HepG2 (cell line): ENCODE data around the gene RAB30.

Experiments used
- CREM ChIP-seq, 2 experiments: sonication (generic) in 1 of 2; formaldehyde crosslinking in 1 of 2; IDR thresholded peaks; 2 replicates each; pipeline versions ENCODE4 v1.4.0 to v1.6.1; 2016 to 2020; ENCODE audit warnings: antibody characterized with exemption in 1 of 2, mild to moderate bottlenecking in 1 of 2, missing genetic modification reagents in 1 of 2
- CTCF ChIP-seq: sonication (generic); formaldehyde crosslinking; IDR thresholded peaks from 2 replicates; pipeline ENCODE4 v1.5.0; 2020; ENCODE audit warnings: mild to moderate bottlenecking, missing genetic modification reagents, moderate library complexity
- HOXA7 ChIP-seq: sonication (generic); formaldehyde crosslinking; IDR thresholded peaks from 2 replicates; pipeline ENCODE4 v1.8.1; 2022; ENCODE audit warnings: mild to moderate bottlenecking, missing genetic modification reagents, moderate library complexity

GRCh38 chr11:82992223-82992622, 79.5 kb downstream of the RAB30 start:
- no peak for TF ChIP-seq CTCF (CRISPR knock-in tag)
- TF ChIP-seq HOXA7, result no peak
- TF ChIP-seq CREM (IDR thresholded peaks at IDR 0.05), result no peak
- no peak for TF ChIP-seq CREM (CRISPR knock-in tag; IDR thresholded peaks at IDR 0.05)
